Measurements from ENCODE around the gene GALNT9. TPM values are rescaled to one million over a fixed set of nuclear protein-coding genes. Genes with fewer than 3 reads are reported as not detected.

GALNT9 gene
- total RNA-seq, 2 donors from 2014 or later: 4.0 to 10.8 TPM

- TF ChIP-seq CTCF (IDR thresholded peaks at IDR 0.05): no peak
- DNase-seq (ENCODE audit: low spot score): no peak
- H3K4me3 ChIP-seq: no peak overlapping the region
- H3K27me3 ChIP-seq: no peaks in the 10 kb centered on the region
- no peaks in the 10 kb centered on the region for H3K9me3 ChIP-seq
- H3K4me1 ChIP-seq: no peaks in the 10 kb centered on the region
- H3K36me3 ChIP-seq: no peaks in the 10 kb centered on the region
- H3K27ac ChIP-seq: no peak overlapping the region
Observed at GRCh38 chr12:132338311-132338710, 8.9 kb upstream of the GALNT9 start.

GRCh38 chr12:132337557-132337956, 8.2 kb upstream of the GALNT9 start:
- DNase-seq (ENCODE audit: low spot score): no peak
- H3K4me1 ChIP-seq: no peaks in the 10 kb centered on the region
- H3K4me3 ChIP-seq: no peak overlapping the region
- no peak for TF ChIP-seq CTCF (IDR thresholded peaks at IDR 0.05)
- no peaks in the 10 kb centered on the region for H3K9me3 ChIP-seq
- no peaks in the 10 kb centered on the region for H3K36me3 ChIP-seq
- H3K27ac ChIP-seq: no peak overlapping the region
- no peaks in the 10 kb centered on the region for H3K27me3 ChIP-seq

- Histone ChIP-seq H3K36me3 (no peaks in the 10 kb centered on the region), H3K27ac (no peak overlapping the region), H3K27me3 (no peaks in the 10 kb centered on the region), H3K4me1 (no peaks in the 10 kb centered on the region), H3K4me3 (no peak overlapping the region), H3K9me3 (no peaks in the 10 kb centered on the region)
- DNase-seq (ENCODE audit: low spot score): no peak
- TF ChIP-seq CTCF (IDR thresholded peaks at IDR 0.05): no peak
Observed at GRCh38 chr12:132336451-132337413, 7.3 kb upstream of the GALNT9 start.

- Histone ChIP-seq H3K4me3 (no peak overlapping the region), H3K9me3 (no peaks in the 10 kb centered on the region), H3K36me3 (no peaks in the 10 kb centered on the region), H3K27ac (no peak overlapping the region), H3K27me3 (peaks cover 0 to 3% of the 10 kb centered on the region in 2 donors), H3K4me1 (no peaks in the 10 kb centered on the region)
- TF ChIP-seq CTCF (IDR thresholded peaks at IDR 0.05): no peak
- DNase-seq (ENCODE audit: low spot score): no peak
Observed at GRCh38 chr12:132335179-132335756, 5.9 kb upstream of the GALNT9 start.

- H3K9me3 ChIP-seq: no peaks in the 10 kb centered on the region
- H3K36me3 ChIP-seq: no peaks in the 10 kb centered on the region
- DNase-seq (ENCODE audit: low spot score): no peak
- peaks cover 0 to 9% of the 10 kb centered on the region in 2 donors for H3K4me1 ChIP-seq
- H3K4me3 ChIP-seq: no peak overlapping the region
- H3K27ac ChIP-seq: no peak overlapping the region
- TF ChIP-seq CTCF (IDR thresholded peaks at IDR 0.05): no peak
- peaks cover 0 to 4% of the 10 kb centered on the region in 2 donors for H3K27me3 ChIP-seq
Observed at GRCh38 chr12:132333766-132334165, 4.4 kb upstream of the GALNT9 start.
